Measurements from ENCODE around the gene PFKFB4. TPM values are rescaled to one million over a fixed set of nuclear protein-coding genes. Genes with fewer than 3 reads are reported as not detected.
A peak's percentile ranks its signal among the peaks of the same experiment; 100 is the strongest.
"Not testable (repeated sequence)": the region's sequence is repeated elsewhere in the genome, so short reads cannot be mapped to it uniquely, and the experiment has no call there.

Gene PFKFB4
- total RNA-seq, 2 experiments from 2014 or later = 0.98 to 2.5 TPM

GRCh38 chr3:48552111-48552951 is 4.3 kb downstream of the PFKFB4 start:
- Mint-ChIP-seq H3K36me3 (ENCODE audit: low read depth) (no peaks in the 10 kb centered on the region), H3K27me3 (no peaks in the 10 kb centered on the region), H3K4me3 (no peak overlapping the region), H3K9me3 (no peaks in the 10 kb centered on the region), H3K27ac (no peak overlapping the region), H3K4me1 (ENCODE audit: low read depth) (peaks cover 20% of the 10 kb centered on the region)
- no peak for ATAC-seq (ENCODE audit: poor library complexity)
- Histone ChIP-seq H3K9me3 (ENCODE audit: control insufficient read depth in 1 of 2, insufficient read depth in 1 of 2, low read length in 2 of 2) (no peaks in the 10 kb centered on the region), H3K27me3 (ENCODE audit: control insufficient read depth in 1 of 2, insufficient read depth in 2 of 2, low read length in 2 of 2) (no peaks in the 10 kb centered on the region), H3K36me3 (ENCODE audit: insufficient read depth, low read length) (no peaks in the 10 kb centered on the region), H3K27ac (ENCODE audit: low read depth in 1 of 2, low read length in 2 of 2) (no peak overlapping the region), H3K4me1 (ENCODE audit: insufficient read depth, low read length) (peaks cover 24% of the 10 kb centered on the region), H3K4me3 (ENCODE audit: low read length) (no peak overlapping the region)
- TF ChIP-seq CTCF (IDR thresholded peaks at IDR 0.05) = no peak
- peak in 1 of 14 experiments; percentile 16 for DNase-seq
- POLR2A ChIA-PET = no interaction called here
- CTCF ChIA-PET = interaction anchor here (1.3 to 2.3 kb wide), 2 partner anchors 116 to 151 kb away, joined by 7 to 8 read pairs; no protein-coding TSS in a partner anchor
- intact Hi-C loops (cut with DNase I, micrococcal nuclease) = no loop called here

- intact Hi-C loops (cut with DNase I, micrococcal nuclease) = not testable (repeated sequence)
- H3K4me1 ChIP-seq (ENCODE audit: insufficient read depth, low read length) = peaks cover 23% of the 10 kb centered on the region
- H3K4me1 Mint-ChIP-seq (ENCODE audit: low read depth) = peaks cover 22% of the 10 kb centered on the region
Measured at GRCh38 chr3:48551651-48552050, 5.0 kb downstream of the PFKFB4 start.

GRCh38 chr3:48548729-48549705 is 7.6 kb downstream of the PFKFB4 start:
- peak; percentile 99 for ATAC-seq (ENCODE audit: poor library complexity)
- H3K36me3 ChIP-seq (ENCODE audit: insufficient read depth, low read length) = no peaks in the 10 kb centered on the region

More at GRCh38 chr3:48551651-48552050, 5.0 kb downstream of the PFKFB4 start:
- POLR2A ChIA-PET; H3K36me3 ChIP-seq (ENCODE audit: insufficient read depth, low read length); H3K4me3 ChIP-seq (ENCODE audit: low read length); H3K27ac Mint-ChIP-seq; H3K9me3 ChIP-seq (ENCODE audit: control insufficient read depth in 1 of 2, insufficient read depth in 1 of 2, low read length in 2 of 2); H3K4me3 Mint-ChIP-seq; H3K36me3 Mint-ChIP-seq (ENCODE audit: low read depth); H3K27me3 ChIP-seq (ENCODE audit: control insufficient read depth in 1 of 2, insufficient read depth in 2 of 2, low read length in 2 of 2); CTCF ChIA-PET; DNase-seq; H3K27ac ChIP-seq (ENCODE audit: low read depth in 1 of 2, low read length in 2 of 2); H3K27me3 Mint-ChIP-seq; ATAC-seq (ENCODE audit: poor library complexity); H3K9me3 Mint-ChIP-seq: not testable (repeated sequence)

More at GRCh38 chr3:48548729-48549705, 7.6 kb downstream of the PFKFB4 start:
- Histone ChIP-seq H3K27me3 (ENCODE audit: control insufficient read depth in 1 of 2, insufficient read depth in 2 of 2, low read length in 2 of 2) (no peaks in the 10 kb centered on the region), H3K4me3 (ENCODE audit: low read length) (no peak overlapping the region), H3K9me3 (ENCODE audit: control insufficient read depth in 1 of 2, insufficient read depth in 1 of 2, low read length in 2 of 2) (no peaks in the 10 kb centered on the region), H3K4me1 (ENCODE audit: insufficient read depth, low read length) (peaks cover 17% of the 10 kb centered on the region), H3K27ac (ENCODE audit: low read depth in 1 of 2, low read length in 2 of 2) (no peak overlapping the region)
- intact Hi-C loops (cut with DNase I, micrococcal nuclease) = loop anchor here (1.0 to 5.0 kb wide), 6 partner anchors 42 to 276 kb away; a partner anchor contains a TSS
- CTCF ChIA-PET = interaction anchor here (0.5 to 2.8 kb wide), 11 partner anchors 10 to 286 kb away, joined by 3 to 33 read pairs (median 4); partner anchors contain the start of genes CCDC51 and TMA7
- H3K36me3 Mint-ChIP-seq (ENCODE audit: low read depth) = no peaks in the 10 kb centered on the region
- DNase-seq = peak; percentile 72 to 90 (median 81)
- H3K9me3 Mint-ChIP-seq = no peaks in the 10 kb centered on the region
- no peak overlapping the region for H3K4me3 Mint-ChIP-seq
- POLR2A ChIA-PET = interaction anchor here (0.7 to 3.4 kb wide), 7 partner anchors 9 to 148 kb away, joined by 3 to 12 read pairs (median 5); partner anchors contain the start of genes ATRIP, CCDC51, PFKFB4 and TMA7
- peak; percentile 82 for TF ChIP-seq CTCF (IDR thresholded peaks at IDR 0.05)
- no peak overlapping the region for H3K27ac Mint-ChIP-seq
- H3K4me1 Mint-ChIP-seq (ENCODE audit: low read depth) = peaks cover 21% of the 10 kb centered on the region
- H3K27me3 Mint-ChIP-seq = no peaks in the 10 kb centered on the region
